ENCODE data around the gene NAALADL2.

GRCh38 chr3:175068587-175068986 lies 209.5 kb downstream of the NAALADL2 start:
- no peak for TF ChIP-seq CEBPB (IDR thresholded peaks at IDR 0.05)
- TF ChIP-seq YY1 (IDR thresholded peaks at IDR 0.05; ENCODE audit: low read depth): no peak
- no peak for TF ChIP-seq REST (IDR thresholded peaks at IDR 0.05; ENCODE audit: low read depth)
- TF ChIP-seq EP300 (IDR thresholded peaks at IDR 0.05; ENCODE audit: borderline replicate concordance): no peak
- TF ChIP-seq CREB1 (IDR thresholded peaks at IDR 0.05; ENCODE audit: low read depth): no peak
- TF ChIP-seq RAD21 (IDR thresholded peaks at IDR 0.05; ENCODE audit: low read depth): no peak
- no peak for TF ChIP-seq ZBTB7A (IDR thresholded peaks at IDR 0.05; ENCODE audit: low read depth)
- TF ChIP-seq, protein P1, sequence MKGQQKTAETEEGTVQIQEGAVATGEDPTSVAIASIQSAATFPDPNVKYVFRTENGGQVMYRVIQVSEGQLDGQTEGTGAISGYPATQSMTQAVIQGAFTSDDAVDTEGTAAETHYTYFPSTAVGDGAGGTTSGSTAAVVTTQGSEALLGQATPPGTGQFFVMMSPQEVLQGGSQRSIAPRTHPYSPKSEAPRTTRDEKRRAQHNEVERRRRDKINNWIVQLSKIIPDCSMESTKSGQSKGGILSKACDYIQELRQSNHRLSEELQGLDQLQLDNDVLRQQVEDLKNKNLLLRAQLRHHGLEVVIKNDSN (IDR thresholded peaks at IDR 0.05): no peak
- TF ChIP-seq TAF1 (IDR thresholded peaks at IDR 0.05; ENCODE audit: low read depth): no peak
- TF ChIP-seq TCF12 (IDR thresholded peaks at IDR 0.05; ENCODE audit: low read depth): no peak
- TF ChIP-seq FOXM1 (IDR thresholded peaks at IDR 0.05; ENCODE audit: borderline replicate concordance, low read depth): no peak
